PC-3 (cell line): ENCODE measurements around the gene TCF12.

Experiments used
- CTCF ChIP-seq: fragments of 300-600 bp; sonication (generic); conservative IDR thresholded peaks from 2 replicates; pipeline ENCODE4 v1.5.1; 2017; ENCODE audit warnings: antibody characterized with exemption, low read depth, mild to moderate bottlenecking, low read length
- EZH2 ChIP-seq: fragments of 300-600 bp; sonication (generic); IDR thresholded peaks from one replicate; pipeline ENCODE4 v1.6.1; 2017; ENCODE audit warnings: antibody characterized with exemption, mild to moderate bottlenecking, low read length; ENCODE audit not compliant: unreplicated experiment

GRCh38 chr15:57010724-57011123 is 92.3 kb downstream of the TCF12 start:
- TF ChIP-seq CTCF (no peak), EZH2 (no peak)
